ENCODE measurements around the gene CABCOCO1.
"Not testable (repeated sequence)": the region's sequence is repeated elsewhere in the genome, so short reads cannot be mapped to it uniquely, and the experiment has no call there.

The CABCOCO1 gene

GRCh38 chr10:61653699-61654098, 9.0 kb upstream of the CABCOCO1 start:
- no peak for DNase-seq

GRCh38 chr10:61655335-61655851, 7.3 kb upstream of the CABCOCO1 start:
- DNase-seq, result no peak

- DNase-seq, result no peak
Measured at GRCh38 chr10:61663466-61663865, 737 bp downstream of the CABCOCO1 start.

GRCh38 chr10:61664985-61665384, 2.3 kb downstream of the CABCOCO1 start:
- DNase-seq, result no peak

- DNase-seq, result no peak
Measured at GRCh38 chr10:61669161-61669725, 6.5 kb downstream of the CABCOCO1 start.

GRCh38 chr10:61669849-61670248, 7.1 kb downstream of the CABCOCO1 start:
- DNase-seq, result no peak

GRCh38 chr10:61673360-61673759, 10.6 kb downstream of the CABCOCO1 start:
- no peak for DNase-seq

- no peak for DNase-seq
Measured at GRCh38 chr10:61682323-61682722, 19.6 kb downstream of the CABCOCO1 start.

GRCh38 chr10:61683319-61683718, 20.6 kb downstream of the CABCOCO1 start:
- DNase-seq, result no peak

GRCh38 chr10:61684894-61685507, 22.3 kb downstream of the CABCOCO1 start:
- DNase-seq, result no peak

- no peak for DNase-seq
Measured at GRCh38 chr10:61688551-61689308, 26.0 kb downstream of the CABCOCO1 start.

GRCh38 chr10:61691667-61692066, 28.9 kb downstream of the CABCOCO1 start:
- DNase-seq, result not testable (repeated sequence)

GRCh38 chr10:61692447-61693010, 29.8 kb downstream of the CABCOCO1 start:
- DNase-seq, result no peak

- no peak for DNase-seq
Measured at GRCh38 chr10:61698968-61699655, 36.4 kb downstream of the CABCOCO1 start.

GRCh38 chr10:61701055-61701705, 38.5 kb downstream of the CABCOCO1 start:
- no peak for DNase-seq

- no peak for DNase-seq
Measured at GRCh38 chr10:61701706-61702105, 39.0 kb downstream of the CABCOCO1 start.

- no peak for DNase-seq
Measured at GRCh38 chr10:61702584-61702983, 39.9 kb downstream of the CABCOCO1 start.

- no peak for DNase-seq
Measured at GRCh38 chr10:61705022-61705613, 42.4 kb downstream of the CABCOCO1 start.

GRCh38 chr10:61708846-61709245, 46.1 kb downstream of the CABCOCO1 start:
- DNase-seq, result no peak

- not testable (repeated sequence) for DNase-seq
Measured at GRCh38 chr10:61712105-61712504, 49.4 kb downstream of the CABCOCO1 start.

- not testable (repeated sequence) for DNase-seq
Measured at GRCh38 chr10:61719475-61719874, 56.7 kb downstream of the CABCOCO1 start.

GRCh38 chr10:61719906-61720305, 57.2 kb downstream of the CABCOCO1 start:
- no peak for DNase-seq
